ENCODE data around the gene FBXW5.

The FBXW5 gene

GRCh38 chr9:136928591-136928990, 15.9 kb downstream of the FBXW5 start:
- DNase-seq: no peak

- DNase-seq: no peak
Observed at GRCh38 chr9:136927343-136928271, 16.9 kb downstream of the FBXW5 start.

- DNase-seq: no peak
Observed at GRCh38 chr9:136926749-136927148, 17.8 kb downstream of the FBXW5 start.

- DNase-seq: no peak
Observed at GRCh38 chr9:136926154-136926704, 18.3 kb downstream of the FBXW5 start.

GRCh38 chr9:136925414-136926153, 19.0 kb downstream of the FBXW5 start:
- DNase-seq: no peak

- no peak for DNase-seq
Observed at GRCh38 chr9:136923881-136924280, 20.7 kb downstream of the FBXW5 start.

GRCh38 chr9:136922540-136922939, 22.0 kb downstream of the FBXW5 start:
- DNase-seq: no peak

- no peak for DNase-seq
Observed at GRCh38 chr9:136921718-136922117, 22.8 kb downstream of the FBXW5 start.

GRCh38 chr9:136921307-136921706, 23.2 kb downstream of the FBXW5 start:
- no peak for DNase-seq

- DNase-seq: no peak
Observed at GRCh38 chr9:136920734-136921231, 23.8 kb downstream of the FBXW5 start.

GRCh38 chr9:136920069-136920468, 24.5 kb downstream of the FBXW5 start:
- DNase-seq: no peak

- DNase-seq: no peak
Observed at GRCh38 chr9:136917902-136918301, 26.6 kb downstream of the FBXW5 start.

- DNase-seq: no peak
Observed at GRCh38 chr9:136916330-136917184, 28.0 kb downstream of the FBXW5 start.

GRCh38 chr9:136915632-136916329, 28.8 kb downstream of the FBXW5 start:
- DNase-seq: no peak

- DNase-seq: no peak
Observed at GRCh38 chr9:136913701-136914438, 30.7 kb downstream of the FBXW5 start.

- DNase-seq: no peak
Observed at GRCh38 chr9:136910901-136911245, 33.7 kb downstream of the FBXW5 start.

- no peak for DNase-seq
Observed at GRCh38 chr9:136910197-136910900, 34.2 kb downstream of the FBXW5 start.

- no peak for DNase-seq
Observed at GRCh38 chr9:136907011-136907914, 37.3 kb downstream of the FBXW5 start.

- DNase-seq: no peak
Observed at GRCh38 chr9:136906266-136906665, 38.3 kb downstream of the FBXW5 start.

Measured in fibroblast of skin of abdomen (primary cell).